ENCODE data around the gene AGK. TPM values are rescaled to one million over a fixed set of nuclear protein-coding genes. Genes with fewer than 3 reads are reported as not detected.
"Not testable (repeated sequence)": the region's sequence is repeated elsewhere in the genome, so short reads cannot be mapped to it uniquely, and the experiment has no call there.

The AGK gene
- total RNA-seq, 2 experiments from 2014 or later = 41.0 to 41.2 TPM

- POLR2A ChIA-PET = interaction anchor here (0.6 kb wide), 1 partner anchor 100 kb away, joined by 3 read pairs; no protein-coding TSS in a partner anchor
- H3K36me3 Mint-ChIP-seq (ENCODE audit: low read depth) = peaks cover 23% of the 10 kb centered on the region
- no peak overlapping the region for H3K27ac Mint-ChIP-seq
- ATAC-seq = no peak
- DNase-seq = no peak
- H3K27me3 Mint-ChIP-seq (ENCODE audit: low read depth) = no peaks in the 10 kb centered on the region
- CTCF ChIA-PET = interaction anchor here (2.6 kb wide), 1 partner anchor 20 kb away, joined by 9 read pairs; no protein-coding TSS in a partner anchor
- H3K4me1 Mint-ChIP-seq (ENCODE audit: low read depth) = no peaks in the 10 kb centered on the region
- no peak overlapping the region for H3K4me3 Mint-ChIP-seq
- no peaks in the 10 kb centered on the region for H3K9me3 Mint-ChIP-seq (ENCODE audit: insufficient read depth)
These were observed 82.9 kb downstream of the AGK start for GRCh38 chr7:141634065-141634464.

- H3K4me1 Mint-ChIP-seq (ENCODE audit: low read depth) = no peaks in the 10 kb centered on the region
- H3K27me3 Mint-ChIP-seq (ENCODE audit: low read depth) = no peaks in the 10 kb centered on the region
- no peak for ATAC-seq
- no peak overlapping the region for H3K27ac Mint-ChIP-seq
- no peak for DNase-seq
- no peak overlapping the region for H3K4me3 Mint-ChIP-seq
- peaks cover 23% of the 10 kb centered on the region for H3K36me3 Mint-ChIP-seq (ENCODE audit: low read depth)
- POLR2A ChIA-PET = no interaction called here
- H3K9me3 Mint-ChIP-seq (ENCODE audit: insufficient read depth) = no peaks in the 10 kb centered on the region
- CTCF ChIA-PET = interaction anchor here (1.2 to 2.6 kb wide), 2 partner anchors 18 kb away, joined by 3 to 9 read pairs; no protein-coding TSS in a partner anchor
These were observed 84.8 kb downstream of the AGK start for GRCh38 chr7:141636053-141636452.

GRCh38 chr7:141640239-141640840, 89.1 kb downstream of the AGK start:
- ChIA-PET POLR2A (no interaction called here), CTCF (interaction anchor here (0.7 kb wide), 1 partner anchor 838 kb away, joined by 3 read pairs; no protein-coding TSS in a partner anchor)
- ATAC-seq = no peak
- no peak for DNase-seq
- peaks cover 17% of the 10 kb centered on the region for H3K36me3 Mint-ChIP-seq (ENCODE audit: low read depth)
- peak overlapping the region; percentile 35 for H3K27ac Mint-ChIP-seq
- no peaks in the 10 kb centered on the region for H3K4me1 Mint-ChIP-seq (ENCODE audit: low read depth)
- no peaks in the 10 kb centered on the region for H3K9me3 Mint-ChIP-seq (ENCODE audit: insufficient read depth)
- no peak overlapping the region for H3K4me3 Mint-ChIP-seq
- no peaks in the 10 kb centered on the region for H3K27me3 Mint-ChIP-seq (ENCODE audit: low read depth)

GRCh38 chr7:141641876-141642275, 90.7 kb downstream of the AGK start:
- Mint-ChIP-seq H3K4me1 (ENCODE audit: low read depth) (no peaks in the 10 kb centered on the region), H3K27ac (no peak overlapping the region), H3K36me3 (ENCODE audit: low read depth) (peaks cover 19% of the 10 kb centered on the region), H3K4me3 (no peak overlapping the region), H3K27me3 (ENCODE audit: low read depth) (no peaks in the 10 kb centered on the region), H3K9me3 (ENCODE audit: insufficient read depth) (no peaks in the 10 kb centered on the region)
- POLR2A ChIA-PET = no interaction called here
- CTCF ChIA-PET = interaction anchor here (0.6 to 4.6 kb wide), 5 partner anchors 8 to 96 kb away, joined by 3 to 20 read pairs (median 3); no protein-coding TSS in a partner anchor
- no peak for DNase-seq
- no peak for ATAC-seq

GRCh38 chr7:141645188-141645587, 94.0 kb downstream of the AGK start:
- peaks cover 26% of the 10 kb centered on the region for H3K36me3 Mint-ChIP-seq (ENCODE audit: low read depth)
- ChIA-PET CTCF (interaction anchor here (4.6 kb wide), 1 partner anchor 9 kb away, joined by 20 read pairs; no protein-coding TSS in a partner anchor), POLR2A (no interaction called here)
- no peak overlapping the region for H3K27ac Mint-ChIP-seq
- no peaks in the 10 kb centered on the region for H3K4me1 Mint-ChIP-seq (ENCODE audit: low read depth)
- no peaks in the 10 kb centered on the region for H3K27me3 Mint-ChIP-seq (ENCODE audit: low read depth)
- no peak overlapping the region for H3K4me3 Mint-ChIP-seq
- ATAC-seq = no peak
- no peaks in the 10 kb centered on the region for H3K9me3 Mint-ChIP-seq (ENCODE audit: insufficient read depth)
- no peak for DNase-seq

GRCh38 chr7:141646826-141647480, 95.7 kb downstream of the AGK start:
- ChIA-PET POLR2A (interaction anchor here (0.6 kb wide), 1 partner anchor 1680 kb away, joined by 4 read pairs; no protein-coding TSS in a partner anchor), CTCF (interaction anchor here (1.0 kb wide), 1 partner anchor 114 kb away, joined by 4 read pairs; no protein-coding TSS in a partner anchor)
- Mint-ChIP-seq H3K4me3 (no peak overlapping the region), H3K36me3 (ENCODE audit: low read depth) (peaks cover 18% of the 10 kb centered on the region), H3K4me1 (ENCODE audit: low read depth) (no peaks in the 10 kb centered on the region), H3K9me3 (ENCODE audit: insufficient read depth) (no peaks in the 10 kb centered on the region), H3K27ac (peak overlapping the region; percentile 32), H3K27me3 (ENCODE audit: low read depth) (no peaks in the 10 kb centered on the region)
- DNase-seq (no peak), ATAC-seq (no peak)

GRCh38 chr7:141647701-141648100, 96.5 kb downstream of the AGK start:
- ATAC-seq; H3K4me1 Mint-ChIP-seq (ENCODE audit: low read depth); H3K4me3 Mint-ChIP-seq; H3K9me3 Mint-ChIP-seq (ENCODE audit: insufficient read depth); POLR2A ChIA-PET; DNase-seq; CTCF ChIA-PET; H3K27me3 Mint-ChIP-seq (ENCODE audit: low read depth); H3K27ac Mint-ChIP-seq: not testable (repeated sequence)
- H3K36me3 Mint-ChIP-seq (ENCODE audit: low read depth) = peaks cover 17% of the 10 kb centered on the region

- Mint-ChIP-seq H3K27me3 (ENCODE audit: low read depth) (no peaks in the 10 kb centered on the region), H3K4me1 (ENCODE audit: low read depth) (no peaks in the 10 kb centered on the region), H3K4me3 (no peak overlapping the region), H3K27ac (no peak overlapping the region), H3K9me3 (ENCODE audit: insufficient read depth) (no peaks in the 10 kb centered on the region), H3K36me3 (ENCODE audit: low read depth) (peaks cover 20% of the 10 kb centered on the region)
- no peak for DNase-seq
- no peak for ATAC-seq
- CTCF ChIA-PET = interaction anchor here (0.6 to 15.1 kb wide), 4 partner anchors 10 to 115 kb away, joined by 3 to 187 read pairs (median 8); partner anchors contain the start of gene SSBP1
- POLR2A ChIA-PET = interaction anchor here (0.7 kb wide), 1 partner anchor 74 kb away, joined by 4 read pairs; no protein-coding TSS in a partner anchor
These were observed 97.3 kb downstream of the AGK start for GRCh38 chr7:141648276-141649114.

GRCh38 chr7:141649137-141649864, 98.1 kb downstream of the AGK start:
- Mint-ChIP-seq H3K27ac (no peak overlapping the region), H3K4me1 (ENCODE audit: low read depth) (peaks cover under 1% of the 10 kb centered on the region), H3K27me3 (ENCODE audit: low read depth) (no peaks in the 10 kb centered on the region), H3K4me3 (no peak overlapping the region), H3K9me3 (ENCODE audit: insufficient read depth) (no peaks in the 10 kb centered on the region), H3K36me3 (ENCODE audit: low read depth) (peaks cover 20% of the 10 kb centered on the region)
- DNase-seq (no peak), ATAC-seq (no peak)
- POLR2A ChIA-PET = interaction anchor here (0.7 kb wide), 1 partner anchor 73 kb away, joined by 4 read pairs; no protein-coding TSS in a partner anchor
- CTCF ChIA-PET = interaction anchor here (0.6 to 15.1 kb wide), 10 partner anchors 8 to 577 kb away, joined by 3 to 187 read pairs (median 3); partner anchors contain the start of gene SSBP1

- Mint-ChIP-seq H3K4me1 (ENCODE audit: low read depth) (peaks cover 6% of the 10 kb centered on the region), H3K36me3 (ENCODE audit: low read depth) (peaks cover 24% of the 10 kb centered on the region), H3K27me3 (ENCODE audit: low read depth) (no peaks in the 10 kb centered on the region), H3K4me3 (no peak overlapping the region), H3K27ac (no peak overlapping the region), H3K9me3 (ENCODE audit: insufficient read depth) (no peaks in the 10 kb centered on the region)
- ATAC-seq = peak; percentile 40
- CTCF ChIA-PET = interaction anchor here (0.6 to 15.1 kb wide), 11 partner anchors 8 to 578 kb away, joined by 3 to 187 read pairs (median 3); partner anchors contain the start of gene SSBP1
- peak; percentile 30 for DNase-seq
- POLR2A ChIA-PET = interaction anchor here (2.6 kb wide), 1 partner anchor 88 kb away, joined by 8 read pairs; the partner anchor contains the start of gene SSBP1
These were observed 98.8 kb downstream of the AGK start for GRCh38 chr7:141649865-141650634.
